NCI-H1105 (cell line): ENCODE measurements around the gene PBX1.

Experiments
- DNase-seq: peaks from one replicate; lab custom pipeline; 2025; lab: John Stamatoyannopoulos, UW

PBX1 gene

DNA sequence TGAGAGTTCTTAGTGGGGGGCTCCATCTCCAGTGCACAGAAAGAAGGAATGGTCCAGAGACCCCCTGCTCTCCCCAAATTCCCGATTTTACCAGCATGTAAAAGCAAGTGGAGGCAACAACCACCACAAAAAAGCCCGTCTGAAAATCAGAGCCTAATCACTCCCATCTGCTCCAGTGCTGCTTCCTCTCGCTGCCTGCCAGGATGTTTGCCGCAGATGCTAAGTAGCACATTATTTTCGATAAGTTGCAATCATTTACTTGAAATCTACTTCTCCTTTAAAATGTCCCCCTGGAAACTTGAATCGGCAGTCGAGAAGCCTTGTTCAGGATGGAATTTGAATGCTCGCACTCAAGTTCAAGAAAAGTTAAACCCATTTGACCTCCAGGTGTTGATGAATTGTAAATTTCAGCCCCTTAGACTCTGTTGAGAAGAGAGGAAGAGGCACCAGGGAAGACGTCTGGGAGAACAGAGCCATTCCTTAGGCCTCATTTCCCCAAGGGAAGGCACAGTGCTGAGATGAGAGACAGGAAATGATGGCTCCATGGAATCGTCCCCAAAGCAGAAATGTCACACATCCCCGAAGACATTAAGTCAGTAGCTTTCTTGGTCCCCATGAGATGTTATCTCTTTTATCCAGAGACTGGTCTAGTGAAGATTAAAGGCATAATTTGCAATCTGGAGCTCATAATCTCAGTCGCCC lies 221.3 kb downstream of the PBX1 start:
- no peak for DNase-seq

DNA sequence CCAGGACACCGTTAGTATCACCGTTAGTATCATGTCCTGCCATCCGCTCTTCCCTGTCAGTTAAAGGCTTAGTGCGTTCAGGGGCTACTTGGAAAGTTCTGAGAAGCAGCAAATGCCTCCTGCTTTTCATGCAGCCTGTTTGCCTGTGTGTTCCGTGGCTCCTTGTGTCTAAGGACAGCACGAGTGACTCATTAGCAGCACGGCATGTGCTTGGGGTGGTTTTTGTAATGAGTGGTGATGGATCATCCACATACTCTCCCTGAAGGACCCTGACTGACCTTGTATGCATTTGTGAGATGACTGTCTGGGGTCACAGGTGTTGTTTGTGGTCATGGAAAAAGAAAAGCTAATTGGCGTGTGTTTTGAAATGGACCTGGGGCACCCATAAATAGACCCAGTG lies 221.9 kb downstream of the PBX1 start:
- DNase-seq = no peak

DNA sequence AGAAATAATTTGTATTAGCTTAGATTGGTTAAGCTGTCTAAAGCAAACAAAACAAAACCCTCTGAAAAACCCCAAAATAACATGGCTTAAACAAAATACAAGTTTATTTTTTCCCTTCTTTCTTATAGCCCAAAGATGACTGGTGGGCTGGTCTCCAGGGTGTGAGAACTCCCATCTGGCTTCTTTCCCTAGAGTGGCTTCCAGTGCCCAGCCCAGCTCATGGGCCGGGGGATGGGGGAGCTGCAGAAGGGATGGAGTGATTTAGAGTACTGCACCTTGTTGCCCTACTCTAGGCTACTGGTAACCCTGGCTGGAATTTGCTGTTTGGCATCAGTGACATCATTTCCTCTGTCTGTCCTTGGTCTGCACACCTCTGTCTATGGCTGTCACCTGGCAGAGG lies 223.0 kb downstream of the PBX1 start:
- no peak for DNase-seq

DNA sequence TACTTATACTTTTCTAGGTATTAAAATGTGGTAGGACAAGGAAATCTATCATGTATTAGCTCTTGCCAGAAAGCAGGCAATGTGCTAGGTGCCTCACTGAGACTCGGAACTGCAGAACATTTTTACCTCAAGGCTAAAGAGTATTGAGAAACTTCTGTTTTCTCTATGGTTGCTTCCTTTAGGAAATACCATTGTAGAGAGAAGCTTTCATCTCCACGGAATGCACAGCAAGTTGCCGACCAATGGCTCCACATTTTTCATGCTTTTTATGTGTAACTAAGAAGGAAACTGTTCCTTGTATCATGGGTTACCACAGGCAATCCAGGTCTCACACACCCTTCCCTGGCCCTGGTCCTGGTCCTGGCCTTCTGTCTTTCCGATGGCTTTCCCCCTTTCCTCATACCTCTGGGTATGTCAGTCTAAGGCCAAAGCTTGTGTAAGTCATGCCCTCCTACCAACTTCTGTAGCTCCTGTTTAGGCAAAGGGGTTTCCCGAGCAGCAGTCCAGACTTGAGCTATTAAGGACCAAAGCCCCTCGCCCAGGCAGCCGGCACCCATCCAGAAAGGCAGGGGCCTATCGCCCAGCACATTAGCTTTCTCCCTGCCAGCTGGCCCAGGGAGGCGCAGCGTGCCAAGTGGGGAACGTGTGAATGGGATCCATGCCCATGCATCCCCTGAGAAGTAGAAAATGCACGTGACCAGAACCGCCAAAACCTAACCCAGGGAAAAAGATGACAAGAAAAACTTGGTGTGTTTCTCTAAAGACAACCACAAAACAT lies 225.0 kb downstream of the PBX1 start:
- no peak for DNase-seq

DNA sequence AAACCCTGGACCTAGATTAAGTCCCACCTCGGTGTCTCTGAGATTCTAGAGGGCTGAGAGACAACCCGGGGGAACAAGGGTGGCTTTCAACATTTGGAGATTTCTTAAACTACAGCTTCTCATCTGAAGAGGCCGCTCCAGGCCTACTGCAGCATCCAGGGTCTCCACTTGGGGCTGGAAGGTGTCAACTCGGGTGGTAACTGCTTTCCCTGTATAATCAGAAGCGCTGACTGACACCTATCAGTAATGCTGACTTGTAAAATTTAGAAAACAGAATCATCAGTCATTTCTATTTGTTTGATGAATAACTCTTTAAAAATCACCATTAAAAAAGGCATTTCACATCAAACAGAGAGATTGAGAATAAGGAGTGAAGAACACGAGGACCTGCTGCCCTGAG lies 226.0 kb downstream of the PBX1 start:
- no peak for DNase-seq

DNA sequence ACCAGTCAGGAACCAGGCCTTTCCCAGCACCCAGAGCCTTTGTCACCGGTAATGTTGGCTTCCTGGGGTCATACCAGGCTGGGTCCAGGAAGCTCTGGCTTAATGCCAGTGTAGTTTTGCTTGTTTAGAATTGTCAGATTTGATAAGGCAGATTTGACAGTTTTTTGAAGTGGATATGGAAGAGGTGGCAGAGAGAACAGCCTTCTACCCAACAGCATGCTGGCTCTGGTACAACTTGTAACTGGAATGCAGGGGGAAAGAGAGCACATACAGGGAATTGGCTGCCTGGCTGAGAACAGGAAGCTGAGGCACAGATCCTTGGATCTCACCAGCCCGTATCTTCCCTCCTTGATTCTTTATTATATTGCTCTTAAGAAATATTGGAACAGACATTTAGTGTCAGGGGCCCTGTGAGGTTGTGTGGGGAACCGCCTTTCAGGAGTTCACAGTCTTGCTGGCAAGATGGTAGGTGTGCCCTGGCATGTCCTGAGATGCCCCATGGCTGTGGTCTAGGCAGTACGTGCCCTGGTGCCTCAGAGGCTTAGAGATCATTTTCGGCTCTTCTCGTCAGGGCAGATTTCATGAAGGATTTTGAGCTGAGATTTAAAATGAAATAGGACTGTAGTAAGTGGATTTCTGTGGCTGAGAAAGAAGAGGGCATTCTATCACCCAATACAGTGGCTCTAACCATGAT lies 227.0 kb downstream of the PBX1 start:
- DNase-seq = no peak

DNA sequence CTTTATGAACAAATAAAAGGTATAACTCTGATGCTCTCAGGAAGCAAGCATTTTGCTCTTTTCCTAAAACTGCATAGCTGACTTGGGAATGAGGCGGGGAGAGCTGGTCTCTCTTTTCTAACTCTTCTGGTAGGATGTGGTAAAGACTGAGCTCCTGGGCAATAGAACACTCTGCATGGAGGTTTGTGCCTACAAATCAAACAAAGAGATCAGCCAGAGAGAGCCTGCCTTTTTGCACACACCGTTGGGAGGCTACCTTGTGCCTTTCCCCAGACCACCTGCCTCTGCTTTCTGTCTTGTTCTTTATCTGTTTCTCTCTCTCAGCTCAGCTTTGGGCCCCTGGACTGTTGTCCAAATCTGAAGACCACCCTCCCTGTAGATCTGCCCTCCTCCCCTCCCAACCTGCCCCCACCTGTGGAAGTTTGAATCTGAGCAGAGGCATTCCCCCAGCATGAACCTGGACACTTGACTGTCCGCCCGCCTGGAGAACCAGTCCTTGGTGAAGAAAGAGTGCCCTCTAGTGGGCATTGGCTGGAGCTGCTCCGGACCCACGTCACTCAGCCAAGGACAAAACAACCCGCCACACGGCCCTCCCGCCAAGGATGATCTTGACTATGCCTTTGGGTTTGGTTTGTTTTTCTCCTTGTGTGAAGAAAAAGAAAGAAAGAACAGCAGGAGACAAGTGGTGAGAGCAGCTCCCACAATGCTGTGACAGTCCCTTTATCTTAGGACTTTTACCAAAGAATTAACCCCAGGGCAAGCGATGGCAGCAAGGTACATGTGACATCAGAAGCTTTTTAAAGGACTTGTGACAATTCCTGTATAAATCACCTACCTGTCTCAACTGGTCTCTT lies 228.2 kb downstream of the PBX1 start:
- peak; percentile 91 for DNase-seq

DNA sequence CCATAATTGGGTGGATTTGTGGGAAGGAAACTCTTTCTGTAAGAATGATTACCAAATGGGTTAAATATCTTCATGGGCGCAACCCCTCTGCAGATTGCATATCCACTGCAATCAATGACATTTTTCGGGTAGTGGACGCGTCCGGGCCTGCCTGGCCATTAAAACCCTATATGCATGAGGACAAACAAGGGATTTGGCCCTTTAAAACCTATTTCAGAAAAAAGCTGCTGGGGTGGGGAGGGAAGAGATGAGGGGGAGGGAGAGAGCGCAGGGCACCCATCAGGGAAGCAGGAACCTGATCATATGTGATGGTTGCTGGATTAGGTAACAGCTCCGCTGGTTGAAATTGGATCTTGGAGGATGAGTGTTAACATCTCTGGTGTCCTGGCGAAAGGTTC lies 228.8 kb downstream of the PBX1 start:
- peak; percentile 96 for DNase-seq

DNA sequence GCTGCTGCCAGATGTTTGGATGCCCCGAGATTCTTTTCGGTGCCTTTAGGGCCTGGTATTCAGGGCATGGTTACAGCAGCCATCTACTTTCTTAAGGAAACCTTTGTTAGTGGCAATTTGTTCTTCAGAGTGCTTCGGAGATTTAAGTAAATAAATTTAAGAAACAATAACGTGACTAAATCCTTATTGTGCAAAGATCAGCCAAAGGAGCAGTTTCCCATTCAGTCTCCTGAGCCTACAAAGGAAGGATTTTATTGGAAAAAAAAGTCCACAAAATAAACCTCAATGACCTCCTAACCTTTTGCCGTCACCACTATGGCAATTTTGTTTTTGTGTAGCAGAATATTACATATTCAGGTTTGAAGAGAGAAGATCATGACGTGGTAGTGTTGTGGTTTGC lies 231.1 kb downstream of the PBX1 start:
- no peak for DNase-seq

DNA sequence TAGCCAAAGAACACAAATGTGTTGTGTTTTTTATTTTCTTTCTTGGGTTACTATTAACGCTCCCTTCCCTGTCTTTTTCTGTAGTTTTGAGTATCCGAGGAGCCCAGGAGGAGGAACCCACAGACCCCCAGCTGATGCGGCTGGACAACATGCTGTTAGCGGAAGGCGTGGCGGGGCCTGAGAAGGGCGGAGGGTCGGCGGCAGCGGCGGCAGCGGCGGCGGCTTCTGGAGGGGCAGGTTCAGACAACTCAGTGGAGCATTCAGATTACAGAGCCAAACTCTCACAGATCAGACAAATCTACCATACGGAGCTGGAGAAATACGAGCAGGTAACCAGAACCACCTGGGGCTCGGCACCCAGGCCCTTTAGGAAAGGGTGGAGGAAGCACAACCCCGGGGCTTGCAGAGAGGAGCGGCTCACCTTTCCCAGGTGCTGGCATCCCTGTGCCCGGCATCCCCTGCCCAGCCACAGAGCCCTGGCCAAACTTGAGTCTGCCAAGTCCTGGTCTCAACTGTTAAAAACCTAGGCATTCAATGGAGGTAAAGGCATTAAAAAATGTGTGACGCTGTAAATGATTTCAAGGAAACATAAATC lies 233.5 kb downstream of the PBX1 start:
- no peak for DNase-seq

DNA sequence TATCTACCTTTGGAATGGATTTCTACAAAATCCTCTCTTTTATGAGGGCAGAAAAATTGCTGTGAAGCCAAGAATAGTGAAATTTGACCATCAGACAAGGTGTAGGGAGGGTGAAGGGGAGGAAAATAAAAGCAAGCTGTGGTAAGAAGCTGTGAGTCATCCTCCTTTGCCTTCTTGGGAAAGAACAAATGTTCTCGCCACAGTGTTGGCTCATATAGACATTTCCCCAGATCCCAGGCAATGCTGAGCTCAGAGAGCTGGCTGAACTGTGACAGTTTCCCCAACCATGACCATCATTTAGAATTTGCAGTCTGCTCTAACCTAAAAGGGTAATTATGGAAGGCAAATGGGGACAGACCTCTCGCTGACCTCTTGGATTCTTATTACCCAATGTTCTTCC lies 235.4 kb downstream of the PBX1 start:
- no peak for DNase-seq

DNA sequence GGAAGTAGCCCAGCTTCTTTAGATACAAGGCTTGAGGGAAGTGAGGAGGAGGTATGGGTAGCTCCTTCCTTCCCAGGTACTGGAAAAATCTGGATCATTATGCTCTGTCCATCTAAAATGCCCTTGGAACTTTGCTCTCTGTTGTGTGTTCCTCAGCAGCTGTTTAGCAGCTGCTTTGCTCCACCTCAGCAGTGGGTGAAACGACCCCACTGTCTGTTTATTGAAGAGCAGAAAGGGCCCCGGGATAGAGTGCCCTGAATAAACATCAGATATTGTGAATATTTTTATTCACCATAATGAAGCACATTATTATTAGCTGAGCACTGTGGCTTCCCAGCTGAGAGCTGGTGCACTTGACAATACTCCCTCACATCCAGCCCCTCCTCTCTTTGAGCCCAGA lies 237.9 kb downstream of the PBX1 start:
- DNase-seq = no peak

DNA sequence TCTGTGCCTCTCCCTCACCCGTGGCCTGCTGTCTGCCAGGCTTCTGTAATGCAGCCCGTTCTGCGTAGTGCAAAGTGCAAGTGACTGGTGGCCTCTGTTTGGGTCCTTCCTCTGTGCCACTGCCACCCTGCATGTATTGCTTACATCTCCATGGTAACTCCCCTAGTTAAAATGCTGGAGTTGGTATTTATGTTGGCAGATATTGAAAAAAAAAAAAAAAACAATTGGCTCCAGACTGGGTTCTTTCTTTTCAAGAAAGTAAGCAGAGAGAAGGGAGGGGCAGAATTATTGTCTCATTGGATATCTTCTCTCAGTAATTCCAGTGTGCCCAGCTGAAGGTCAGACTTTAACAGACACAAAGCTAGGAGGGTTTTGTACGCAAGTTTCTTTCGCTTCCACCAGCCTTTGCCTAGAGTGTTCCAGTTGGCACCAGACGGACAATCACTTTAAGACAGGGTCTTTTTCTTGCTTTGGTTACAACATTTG lies 242.3 kb downstream of the PBX1 start:
- DNase-seq = no peak

DNA sequence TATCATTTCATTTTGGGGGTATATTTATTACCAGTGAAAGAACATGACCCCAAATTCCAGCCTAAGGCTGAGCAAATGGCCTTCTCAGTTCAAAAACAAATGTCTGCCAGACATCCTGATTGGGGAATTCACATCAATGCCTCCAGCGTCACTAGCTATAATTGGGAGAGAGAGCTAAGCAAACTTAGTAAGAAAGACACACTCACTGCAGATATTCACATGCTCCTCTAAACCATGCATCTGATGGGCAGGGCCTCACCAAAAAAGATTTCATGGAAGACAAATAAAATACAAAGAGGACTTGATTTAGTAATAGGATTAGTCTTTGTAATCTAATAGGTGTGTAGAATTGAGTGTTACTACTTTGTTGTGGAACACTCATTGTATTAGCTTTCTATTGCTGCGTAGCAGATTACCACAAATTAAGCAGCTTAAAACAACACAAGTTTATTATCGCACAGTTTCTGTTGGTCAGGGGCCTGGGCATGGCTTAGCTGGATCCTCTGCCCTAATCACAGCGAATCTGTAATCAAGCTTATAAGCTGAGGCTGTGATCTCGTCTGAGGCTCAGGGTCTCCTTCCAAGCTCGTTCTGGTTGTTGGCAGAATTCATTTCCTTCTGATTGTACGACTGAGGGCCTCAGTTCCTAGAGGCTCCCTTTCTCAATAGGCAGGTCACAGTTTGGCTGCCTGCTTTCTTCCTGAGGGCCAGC lies 243.0 kb downstream of the PBX1 start:
- no peak for DNase-seq

DNA sequence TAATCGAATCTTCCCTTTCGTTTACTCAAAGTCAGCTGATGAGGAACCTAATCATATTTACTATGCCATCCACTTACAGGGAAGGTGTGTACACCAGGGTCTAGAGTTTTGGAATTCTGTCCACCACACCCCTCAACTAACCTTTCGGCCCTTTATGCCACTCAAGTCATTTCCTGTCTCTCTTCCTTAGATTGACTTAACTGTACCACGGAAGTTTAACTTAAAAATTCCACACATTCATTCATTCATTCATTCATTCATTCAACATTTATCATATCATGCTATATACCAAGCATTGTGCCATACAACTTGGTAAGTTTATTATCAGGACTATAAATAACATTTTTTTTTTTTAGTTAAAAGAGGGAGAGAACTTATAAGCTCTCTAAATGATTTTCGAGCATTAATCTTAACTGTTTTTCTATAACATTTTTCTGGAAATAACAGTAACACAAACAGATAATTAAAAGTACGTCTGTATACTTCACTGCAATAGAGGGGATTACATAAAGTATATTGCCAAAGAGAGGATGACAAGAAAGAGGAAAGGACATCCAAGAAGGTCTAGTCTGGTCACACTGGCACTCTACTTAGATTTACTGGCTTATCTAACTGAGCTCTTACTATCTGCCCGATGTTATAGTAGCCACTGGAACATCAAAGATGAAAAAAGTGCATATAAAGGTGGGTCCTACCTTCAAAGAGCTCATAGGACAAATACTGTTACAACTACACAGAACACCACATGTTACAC lies 243.7 kb downstream of the PBX1 start:
- DNase-seq = no peak

DNA sequence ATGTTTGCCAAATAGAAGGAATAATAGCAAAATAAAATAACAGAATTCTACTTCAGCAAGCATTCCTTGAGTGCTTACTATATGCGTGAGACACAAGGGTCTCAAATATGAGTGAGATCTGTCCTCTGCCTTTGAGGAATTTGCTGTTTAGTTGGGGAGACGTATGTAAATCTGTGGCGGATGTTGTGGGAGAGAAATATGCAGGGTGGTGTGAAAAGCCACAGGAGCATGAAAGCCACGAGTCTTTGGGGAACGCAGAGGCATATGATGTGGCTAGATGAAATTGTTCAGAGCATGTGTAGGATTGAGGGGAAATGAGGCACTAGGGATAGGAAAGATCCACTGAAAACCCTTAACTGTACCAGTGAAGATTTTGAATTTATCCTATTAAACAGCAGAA lies 244.4 kb downstream of the PBX1 start:
- no peak for DNase-seq

DNA sequence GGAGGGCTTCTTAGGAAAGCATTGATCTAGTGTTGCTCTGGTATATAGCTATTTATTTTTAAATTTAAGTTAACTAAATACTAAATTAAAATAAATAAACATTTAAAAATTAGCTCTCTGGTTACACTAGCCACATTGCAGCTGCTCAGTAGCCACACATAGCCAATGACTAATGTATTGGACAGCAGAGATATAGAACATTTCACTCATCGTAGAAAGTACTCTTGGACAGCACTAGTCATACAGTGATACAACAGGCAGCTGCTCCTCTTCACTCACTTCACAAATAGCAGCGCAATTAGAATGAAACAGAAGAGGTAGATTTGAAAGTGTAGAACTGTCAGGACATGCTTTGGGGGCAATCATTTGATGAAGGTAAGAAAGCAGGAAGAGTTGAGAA lies 245.4 kb downstream of the PBX1 start:
- DNase-seq = no peak

DNA sequence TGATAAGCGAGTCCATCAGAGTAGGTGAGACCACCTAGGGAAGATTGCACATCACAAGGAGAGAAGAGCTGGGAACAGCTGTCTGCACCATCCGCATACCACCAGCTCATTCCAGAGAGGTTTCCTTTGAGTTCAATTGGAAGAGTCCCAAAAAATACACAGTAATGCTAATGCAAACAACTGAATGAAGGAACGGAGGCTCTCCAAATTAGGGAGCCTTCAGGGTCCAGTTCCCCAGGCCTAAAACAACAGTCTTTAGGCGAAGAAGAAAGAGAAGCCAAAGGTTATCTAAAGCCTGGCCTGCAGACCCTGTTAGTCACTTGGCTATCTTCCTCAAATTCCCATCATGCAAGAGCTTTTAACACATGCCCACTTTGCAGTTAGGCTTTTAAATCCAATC lies 246.4 kb downstream of the PBX1 start:
- no peak for DNase-seq

DNA sequence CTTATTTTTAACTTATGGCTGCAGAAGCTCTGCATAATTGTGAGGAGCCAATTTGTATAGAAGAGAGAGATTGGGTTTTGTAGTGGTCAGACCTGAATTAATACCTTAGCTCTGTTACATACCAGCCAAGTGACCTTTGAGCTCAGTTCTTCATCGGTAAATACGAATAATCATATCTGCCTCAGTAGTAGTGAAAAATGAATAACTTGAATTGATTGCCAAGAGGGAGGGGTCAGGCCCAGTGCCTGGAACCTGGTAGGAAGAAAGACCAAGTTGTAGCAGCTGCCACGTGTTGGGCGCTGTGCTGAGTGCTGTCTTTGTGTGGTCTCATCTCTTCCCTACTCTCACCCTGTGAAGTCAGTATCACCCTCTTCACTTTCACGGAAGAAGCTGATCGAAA lies 247.5 kb downstream of the PBX1 start:
- no peak for DNase-seq

DNA sequence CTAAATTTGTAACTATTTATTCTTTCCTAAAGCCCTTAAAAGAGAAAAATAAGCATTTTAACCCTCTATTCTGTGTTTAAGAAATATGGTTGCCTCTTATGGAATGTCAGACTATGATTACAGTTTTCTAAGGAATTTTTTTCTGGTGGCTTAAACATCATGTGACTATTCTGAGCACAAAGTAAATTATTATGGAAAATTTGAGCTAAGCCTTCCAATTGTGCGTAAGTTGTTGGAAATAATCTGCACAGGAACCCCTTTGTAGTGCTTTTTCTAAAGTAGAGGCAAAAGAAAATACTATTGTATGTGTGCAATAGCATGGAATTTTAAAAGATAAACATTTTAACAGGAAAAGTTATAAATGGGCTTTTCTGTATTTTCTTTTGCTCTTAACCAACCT lies 254.8 kb downstream of the PBX1 start:
- no peak for DNase-seq
